HG03159 (cell line): ENCODE measurements around the gene SHH.
"Not testable (repeated sequence)": the region's sequence is repeated elsewhere in the genome, so short reads cannot be mapped to it uniquely, and the experiment has no call there.

Experiments
- ATAC-seq: cut with Tn5 transposase; IDR thresholded peaks from one replicate; pipeline ENCODE4 v1.9.1; 2021; ENCODE audit warnings: mild to moderate bottlenecking, moderate library complexity; ENCODE audit not compliant: unreplicated experiment

The SHH gene

DNA sequence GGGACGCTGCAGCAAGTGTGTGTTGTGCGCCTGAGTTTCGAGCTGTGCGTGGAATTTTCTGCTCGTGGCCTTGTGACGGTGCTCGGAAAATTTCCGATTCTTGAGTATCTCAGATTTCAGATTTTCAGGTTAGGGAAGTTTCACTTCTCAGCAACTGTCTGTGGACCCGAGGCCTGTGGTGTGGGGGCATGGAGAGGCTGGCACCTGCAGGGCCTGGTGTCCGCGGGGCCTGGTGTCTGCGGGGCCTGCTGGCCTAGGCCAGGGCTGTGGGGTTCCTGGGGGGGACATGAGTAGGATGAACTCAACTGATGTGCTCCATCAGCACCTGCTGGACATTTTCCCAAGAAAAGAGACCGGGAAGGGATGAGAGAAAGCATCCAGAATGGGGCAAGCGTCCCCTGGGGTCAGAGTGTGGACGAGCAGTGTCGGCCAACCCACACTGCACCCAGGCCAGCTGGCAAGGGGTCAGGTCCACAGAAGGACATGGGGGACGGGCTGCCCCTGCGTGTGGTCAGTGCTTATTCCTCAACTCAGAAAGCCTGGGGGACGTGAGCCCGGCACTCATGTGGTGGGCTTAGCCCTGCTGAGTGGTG is 31.3 kb upstream of the SHH start:
- no peak for ATAC-seq

DNA sequence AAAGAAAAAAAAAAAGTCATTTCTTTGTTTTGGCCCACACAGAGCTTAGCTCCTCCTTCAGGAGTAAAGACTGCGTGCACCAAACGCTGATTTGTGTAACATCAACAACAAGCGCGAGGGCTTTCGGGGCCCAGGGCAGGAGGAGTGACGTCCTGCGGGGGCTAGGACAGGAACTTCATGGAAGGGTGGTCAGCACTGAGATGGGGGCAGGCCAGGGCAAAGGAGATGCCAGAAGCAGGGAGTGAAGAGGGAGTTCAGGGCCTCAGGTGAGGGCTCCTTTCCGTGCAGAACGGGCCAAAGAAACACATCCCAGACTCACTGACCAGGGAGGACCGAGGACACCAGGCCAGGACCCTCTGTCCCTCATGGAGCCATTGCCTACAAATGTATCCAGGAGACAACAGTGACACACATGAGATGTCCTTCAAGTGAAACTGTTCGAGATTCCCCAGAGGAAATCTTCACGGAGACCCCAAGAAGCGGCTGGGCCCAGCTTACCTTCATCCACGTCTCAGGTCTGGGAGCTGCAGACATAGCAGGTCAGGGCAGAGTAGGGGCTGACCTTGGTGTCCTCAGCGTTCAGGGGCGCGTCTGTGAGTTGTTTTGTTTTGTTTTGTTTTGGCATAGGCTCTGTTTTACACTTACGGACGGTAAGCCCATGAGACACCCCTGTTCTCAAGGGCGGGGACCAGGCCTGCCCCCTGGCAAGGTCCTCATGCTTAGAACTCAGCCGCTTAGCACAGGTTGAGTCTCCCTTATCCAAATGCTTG is 30.4 kb upstream of the SHH start:
- no peak for ATAC-seq

GRCh38 chr7:155840909-155841308 is 28.6 kb upstream of the SHH start:
- ATAC-seq = no peak

DNA sequence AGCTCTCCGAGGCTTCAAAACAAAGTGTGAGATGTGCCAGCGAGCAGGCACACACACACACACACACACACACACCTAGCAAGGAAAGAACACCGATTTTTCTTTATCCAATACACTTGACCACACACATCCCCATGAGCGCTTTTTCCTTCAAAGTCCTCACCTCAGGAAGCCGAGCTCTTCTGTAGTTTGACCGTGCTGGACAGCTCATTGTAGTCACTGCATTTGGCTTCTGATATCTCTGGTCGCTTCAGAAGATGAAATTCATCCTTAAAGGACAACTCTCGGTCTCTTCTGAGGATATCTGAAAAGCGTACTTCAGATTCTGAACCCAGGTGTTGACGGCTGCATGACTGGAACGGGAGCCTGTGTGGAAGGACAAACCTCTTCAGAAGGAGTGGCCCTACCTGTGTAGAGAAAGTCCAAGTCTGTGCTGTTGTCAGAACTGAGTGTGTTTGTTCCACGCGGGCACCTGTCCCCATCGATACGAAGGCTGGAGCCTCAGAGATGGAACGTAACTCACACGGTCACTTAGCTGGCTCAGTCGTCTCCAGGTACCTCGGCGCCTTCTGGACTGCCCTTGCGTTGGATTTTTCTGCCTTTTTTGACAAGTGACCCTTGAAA is 28.1 kb upstream of the SHH start:
- ATAC-seq = no peak

GRCh38 chr7:155839461-155839860 is 27.2 kb upstream of the SHH start:
- ATAC-seq = no peak

DNA sequence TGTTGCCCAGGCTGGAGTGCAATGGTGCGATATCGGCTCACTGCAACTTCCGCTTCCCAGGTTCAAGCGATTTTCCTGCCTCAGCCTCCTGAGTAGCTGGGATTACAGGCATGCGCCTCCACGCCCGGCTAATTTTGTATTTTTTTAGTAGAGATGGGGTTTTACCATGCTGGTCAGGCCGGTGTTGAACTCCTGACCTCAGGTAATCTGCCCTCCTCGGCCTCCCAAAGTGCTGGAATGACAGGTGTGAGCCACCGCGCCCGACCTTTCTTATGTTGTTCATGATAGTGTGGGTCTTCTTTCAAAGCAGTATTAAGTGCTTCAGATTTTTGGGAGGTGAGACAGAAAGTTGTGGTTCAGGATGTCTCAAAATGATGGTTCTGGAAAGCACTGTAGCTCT is 26.0 kb upstream of the SHH start:
- ATAC-seq = not testable (repeated sequence)

- no peak for ATAC-seq
These were observed 24.8 kb upstream of the SHH start for GRCh38 chr7:155837126-155837479.

DNA sequence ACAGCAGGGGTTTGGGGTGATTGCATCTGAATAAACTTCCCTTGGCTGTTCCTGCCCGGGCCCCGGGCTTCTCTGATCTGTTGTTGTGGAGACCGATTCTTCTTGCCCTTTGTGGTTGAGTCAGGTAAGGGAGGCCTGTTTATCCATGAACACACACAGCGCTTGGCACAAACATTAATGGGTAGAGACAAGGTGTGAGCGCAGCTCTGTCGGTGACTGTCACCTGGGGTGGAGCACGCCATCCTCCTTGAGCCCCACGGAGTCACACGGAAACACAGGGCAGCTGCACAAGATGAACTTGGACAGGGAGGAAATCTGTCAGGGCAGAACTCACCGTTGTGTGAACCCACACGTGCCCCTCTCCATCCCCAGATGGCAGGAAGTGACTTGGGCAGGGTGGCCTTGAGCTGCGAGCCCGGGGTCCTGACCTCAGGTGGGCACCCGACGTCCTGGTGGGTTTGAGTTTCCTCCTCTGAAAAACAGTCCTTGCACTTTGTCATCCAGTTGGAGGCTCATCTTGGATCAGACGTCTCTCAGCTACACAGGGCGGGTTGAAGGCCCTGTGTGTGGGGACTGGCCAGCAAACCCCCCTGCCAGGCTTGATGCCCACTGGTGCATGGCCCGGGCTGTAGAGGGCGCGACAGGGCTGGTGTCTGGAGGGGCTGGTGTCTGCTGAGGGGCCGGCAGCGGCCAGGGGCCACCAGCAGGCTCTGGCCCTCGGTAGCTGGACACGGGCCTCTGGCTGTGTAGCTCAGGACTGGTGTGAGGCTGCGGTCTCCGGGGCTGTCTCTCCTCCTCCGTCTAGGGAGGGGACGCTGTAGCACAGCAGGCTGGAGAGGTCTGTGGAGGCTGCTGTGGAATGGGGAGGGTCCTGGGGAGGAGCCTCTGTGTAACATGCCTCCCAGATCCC is 24.2 kb upstream of the SHH start:
- no peak for ATAC-seq

- ATAC-seq = no peak
These were observed 23.4 kb upstream of the SHH start for GRCh38 chr7:155835446-155836215.

DNA sequence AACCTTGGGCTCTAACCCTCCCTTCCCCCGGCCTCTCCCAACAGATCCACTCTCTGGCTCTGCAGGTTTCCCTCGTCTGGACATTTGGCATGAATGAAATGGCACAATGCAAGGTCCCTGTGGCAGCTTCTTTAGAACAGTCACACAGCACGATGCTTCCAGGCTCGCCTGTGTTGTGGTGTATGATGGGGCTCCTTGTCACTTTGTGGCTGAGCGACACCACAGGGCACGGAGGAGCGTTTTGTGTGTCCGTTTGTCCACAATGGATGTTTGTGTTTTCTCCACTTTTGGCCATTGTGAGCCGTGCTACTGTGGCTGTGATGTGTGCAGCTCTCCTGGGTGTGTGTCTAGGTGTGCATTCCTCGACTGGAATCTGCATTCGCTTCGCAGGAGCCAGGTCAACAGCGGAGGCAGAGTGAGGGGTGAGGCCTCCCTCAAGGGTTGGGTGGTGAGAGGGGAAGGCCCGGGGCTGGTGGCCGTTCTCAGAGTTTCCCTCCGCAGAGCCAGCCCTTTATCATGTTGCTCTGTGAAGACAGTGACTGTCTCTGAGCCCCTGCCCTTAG is 22.3 kb upstream of the SHH start:
- no peak for ATAC-seq

GRCh38 chr7:155833651-155834050 is 21.4 kb upstream of the SHH start:
- ATAC-seq = no peak

- no peak for ATAC-seq
These were observed 20.3 kb upstream of the SHH start for GRCh38 chr7:155832581-155832981.

DNA sequence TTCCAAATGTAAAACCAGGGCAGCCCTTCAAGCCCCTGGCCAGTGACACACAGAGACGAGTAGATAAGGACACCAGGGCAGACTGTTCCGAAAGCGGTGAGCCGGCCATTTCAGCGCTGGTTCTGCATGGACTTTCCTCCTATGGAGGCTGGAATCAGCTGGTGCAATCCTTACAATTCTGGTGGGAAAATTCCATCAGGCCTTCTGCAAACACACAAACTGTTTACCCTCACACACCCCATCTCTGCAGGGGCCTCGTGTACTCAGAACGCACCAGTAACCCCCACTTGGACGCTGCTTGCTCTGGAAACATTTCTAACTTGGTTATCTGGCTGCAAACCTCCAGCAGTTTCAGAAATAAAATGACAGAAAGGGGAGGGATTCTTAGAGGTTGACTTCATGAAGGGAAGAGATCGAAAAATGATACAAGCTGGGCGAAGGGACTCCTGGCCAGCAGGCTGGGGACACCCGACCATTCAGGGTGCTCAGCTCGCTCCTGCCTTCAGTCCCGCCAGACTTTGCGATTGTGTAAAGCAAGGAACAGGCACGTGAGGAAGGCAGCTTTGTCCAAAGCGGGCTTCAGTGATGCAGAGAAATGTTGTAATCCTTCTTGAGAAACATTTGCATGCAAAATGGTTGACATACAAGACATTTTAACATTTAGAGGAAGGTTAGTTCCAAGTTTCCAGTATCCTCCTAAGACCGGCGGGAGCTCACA is 19.7 kb upstream of the SHH start:
- no peak for ATAC-seq

DNA sequence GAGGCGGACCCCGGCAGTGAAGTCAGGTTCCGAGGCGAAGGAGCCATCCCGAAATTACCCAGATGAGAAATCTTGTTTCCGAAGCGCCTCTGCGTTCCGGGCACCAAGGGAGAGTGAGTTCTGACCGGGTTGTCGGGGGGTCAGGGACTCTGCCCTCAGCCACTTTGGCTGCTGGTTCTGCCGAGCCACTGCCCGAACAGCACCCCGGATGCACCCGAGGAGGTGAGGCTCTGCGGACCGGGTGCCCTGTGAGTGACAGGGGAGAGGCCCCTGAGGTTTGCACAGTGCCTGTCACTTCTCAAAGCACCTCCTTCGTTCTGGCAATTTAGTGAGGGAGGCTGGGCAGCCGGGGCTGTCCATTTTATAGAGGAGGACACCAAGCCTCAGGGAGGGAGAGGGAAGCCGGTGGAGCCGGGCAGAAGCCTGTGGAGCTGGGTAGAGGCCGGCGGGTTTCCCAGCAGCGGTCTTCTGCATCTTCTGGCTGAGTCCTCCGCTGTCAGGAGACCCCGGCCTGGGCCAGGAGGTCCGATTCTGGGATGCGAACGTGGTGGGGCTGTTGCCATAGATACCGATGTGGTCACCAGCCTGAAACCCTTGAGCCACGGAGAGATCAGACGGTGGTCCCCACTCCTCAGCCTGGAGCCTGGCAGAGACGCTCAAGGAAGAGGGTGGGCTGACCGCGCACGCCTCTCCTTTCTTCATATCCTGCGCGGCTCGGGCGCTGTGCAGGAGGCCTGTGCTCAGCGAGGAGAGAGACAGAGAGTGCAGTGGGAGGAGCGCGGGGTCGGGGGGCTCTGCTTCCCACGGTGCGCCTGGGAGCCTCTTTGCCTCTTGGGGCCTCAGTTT is 18.9 kb upstream of the SHH start:
- ATAC-seq = no peak

- no peak for ATAC-seq
These were observed 17.7 kb upstream of the SHH start for GRCh38 chr7:155829796-155830470.

DNA sequence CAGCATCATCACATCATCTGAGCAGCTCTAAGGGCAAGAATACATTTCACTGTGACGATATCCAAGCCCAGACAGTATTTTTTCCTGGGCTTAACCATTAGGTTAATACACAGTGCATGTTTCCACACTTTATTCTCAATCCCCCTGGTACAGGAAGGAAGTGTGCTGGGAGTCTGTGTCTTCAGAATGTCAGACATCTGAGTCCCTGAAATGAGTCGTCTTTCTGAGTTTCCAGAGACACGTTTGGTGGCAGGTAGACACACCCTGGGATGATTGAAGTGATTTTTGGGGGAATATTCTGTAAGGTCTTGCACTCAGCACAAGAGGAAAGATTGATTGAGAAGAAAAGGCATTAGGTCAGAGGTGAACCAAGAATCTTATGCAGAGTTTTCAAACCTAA is 13.1 kb upstream of the SHH start:
- no peak for ATAC-seq

DNA sequence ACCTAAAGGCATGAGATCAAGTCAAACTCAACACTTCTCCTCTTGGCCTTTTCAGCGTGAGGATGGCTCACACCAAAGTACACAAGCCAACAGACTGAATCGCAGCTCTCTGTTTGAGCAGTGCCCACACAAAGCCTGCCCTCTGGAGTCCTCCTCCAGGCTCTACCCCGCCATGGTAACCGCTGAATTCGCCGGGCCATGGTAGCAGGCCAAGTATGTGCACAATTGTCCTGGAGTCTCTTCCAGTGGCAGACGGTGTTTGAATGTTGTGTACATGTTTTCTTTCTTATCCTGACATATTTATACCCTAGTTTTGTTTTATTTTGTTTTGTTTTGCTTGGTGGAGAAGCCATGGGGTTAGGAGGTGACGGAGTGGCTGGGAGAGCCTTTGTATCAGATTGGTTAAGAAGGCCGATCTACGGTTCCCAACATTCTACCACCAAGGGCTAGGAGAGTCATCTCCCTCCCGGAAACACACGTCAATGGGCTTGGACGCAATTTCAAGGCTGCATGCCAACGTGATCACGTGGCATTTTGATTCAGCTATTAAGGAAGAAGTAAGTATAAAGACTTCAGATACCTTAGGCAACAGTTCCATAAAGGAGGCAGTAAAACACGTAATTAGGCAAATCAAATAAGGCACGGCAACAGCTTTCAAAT is 12.1 kb upstream of the SHH start:
- no peak for ATAC-seq

DNA sequence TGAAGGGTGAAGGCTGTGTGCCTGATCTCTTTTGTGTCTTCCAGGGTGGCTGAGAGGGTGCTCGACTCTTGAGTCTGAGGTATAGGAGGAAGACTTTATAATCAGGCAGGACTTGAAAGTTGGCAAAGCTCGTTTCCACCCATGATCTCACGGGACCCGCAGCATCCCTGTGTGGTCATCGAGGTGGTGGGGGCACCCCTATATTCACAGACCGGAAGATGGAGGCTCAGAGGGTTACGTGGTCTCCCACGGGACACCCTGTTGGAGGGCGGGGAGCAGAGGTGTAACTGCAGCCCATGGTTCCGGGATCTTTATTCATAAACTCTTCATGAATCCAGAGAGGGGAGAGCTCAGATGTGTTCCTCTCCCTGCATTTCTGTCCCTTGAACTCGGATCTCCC is 9.6 kb upstream of the SHH start:
- no peak for ATAC-seq
